H9 (cell line): ENCODE results near the gene PSAPL1. TPM values are rescaled to one million over a fixed set of nuclear protein-coding genes. Genes with fewer than 3 reads are reported as not detected.

Experiments
- DNase-seq: peaks from one replicate; pipeline ENCODE4 v3.0.0-alpha.2; 2017
- H2AFZ ChIP-seq: one replicate; pipeline ENCODE4 v1.6.1; 2013; ENCODE audit warnings: mild to moderate bottlenecking, low read length, control low read depth, moderate library complexity
- H2AK5ac ChIP-seq: 2 replicates; pipeline ENCODE4 v1.6.1; 2013; ENCODE audit warnings: low read length, control low read depth, mixed read lengths; ENCODE audit not compliant: insufficient read length
- H2BK120ac ChIP-seq: one replicate; pipeline ENCODE4 v1.6.1; 2013; ENCODE audit warnings: low read depth, mild to moderate bottlenecking, low read length, control low read depth, inconsistent platforms; ENCODE audit not compliant: poor library complexity, severe bottlenecking
- H2BK12ac ChIP-seq: 2 replicates; pipeline ENCODE4 v1.6.1; 2013; ENCODE audit warnings: low read length, control low read depth, mixed read lengths, low read depth; ENCODE audit not compliant: insufficient read length
- H2BK15ac ChIP-seq: 2 replicates; pipeline ENCODE4 v1.6.1; 2013; ENCODE audit warnings: low read depth, low read length, control low read depth
- H2BK20ac ChIP-seq: one replicate; pipeline ENCODE4 v1.6.1; 2013; ENCODE audit warnings: low read depth, mild to moderate bottlenecking, low read length, control low read depth, inconsistent platforms; ENCODE audit not compliant: poor library complexity, severe bottlenecking
- H2BK5ac ChIP-seq: 2 replicates; pipeline ENCODE4 v1.6.1; 2013; ENCODE audit warnings: low read length, control low read depth, mixed read lengths; ENCODE audit not compliant: insufficient read length
- H3K14ac ChIP-seq: 2 replicates; pipeline ENCODE4 v1.6.1; 2013; ENCODE audit warnings: low read length, control low read depth; ENCODE audit not compliant: insufficient read depth
- H3K18ac ChIP-seq: 2 replicates; pipeline ENCODE4 v1.6.1; 2013; ENCODE audit warnings: low read depth, mild to moderate bottlenecking, mixed read lengths, low read length, control low read depth; ENCODE audit not compliant: insufficient read length
- H3K23ac ChIP-seq: 2 replicates; pipeline ENCODE4 v1.6.1; 2013; ENCODE audit warnings: low read length, control low read depth, mixed read lengths, low read depth; ENCODE audit not compliant: insufficient read length
- H3K23me2 ChIP-seq: 2 replicates; pipeline ENCODE4 v1.6.1; 2013; ENCODE audit warnings: low read depth, mild to moderate bottlenecking, mixed read lengths, low read length, control low read depth; ENCODE audit not compliant: insufficient read length, poor library complexity, severe bottlenecking
- H3K27ac ChIP-seq: 2 replicates; pipeline ENCODE4 v1.5.1; 2013; ENCODE audit warnings: low read length, control low read depth, mixed read lengths, low read depth; ENCODE audit not compliant: insufficient read length
- H3K27me3 ChIP-seq: 2 replicates; pipeline ENCODE4 v1.6.1; 2013; ENCODE audit warnings: low read length, control low read depth, inconsistent platforms; ENCODE audit not compliant: insufficient read depth
- H3K4ac ChIP-seq: 2 replicates; pipeline ENCODE4 v1.6.1; 2013; ENCODE audit warnings: low read depth, mild to moderate bottlenecking, control low read depth, inconsistent platforms, low read length, moderate library complexity
- H3K4me1 ChIP-seq: 2 replicates; pipeline ENCODE4 v1.6.1; 2013; ENCODE audit warnings: low read length, control low read depth, inconsistent platforms; ENCODE audit not compliant: insufficient read depth
- H3K4me2 ChIP-seq: 2 replicates; pipeline ENCODE4 v1.6.1; 2013; ENCODE audit warnings: low read length, control low read depth, mixed read lengths; ENCODE audit not compliant: insufficient read length, insufficient read depth
- H3K56ac ChIP-seq: 2 replicates; pipeline ENCODE4 v1.6.1; 2013; ENCODE audit warnings: low read depth, mild to moderate bottlenecking, mixed read lengths, low read length, control low read depth; ENCODE audit not compliant: insufficient read length
- H3K79me1 ChIP-seq: 2 replicates; pipeline ENCODE4 v1.6.1; 2013; ENCODE audit warnings: low read depth, mild to moderate bottlenecking, moderate library complexity, low read length, control low read depth, inconsistent platforms; ENCODE audit not compliant: insufficient read depth, poor library complexity, severe bottlenecking
- H3K79me2 ChIP-seq: 2 replicates; pipeline ENCODE4 v1.6.1; 2013; ENCODE audit warnings: low read length, control low read depth, inconsistent platforms; ENCODE audit not compliant: insufficient read depth
- H3K9ac ChIP-seq: 2 replicates; pipeline ENCODE4 v1.6.1; 2013; ENCODE audit warnings: low read length, control low read depth, mixed read lengths; ENCODE audit not compliant: insufficient read length; ENCODE audit errors: extremely low read depth
- H3K9me3 ChIP-seq: one replicate; pipeline ENCODE4 v1.6.1; 2013; ENCODE audit warnings: low read depth, low read length, inconsistent platforms; ENCODE audit not compliant: control insufficient read depth
- H3T11ph ChIP-seq: one replicate; pipeline ENCODE4 v1.6.1; 2013; ENCODE audit warnings: mild to moderate bottlenecking, low read length, control low read depth, inconsistent platforms
- H4K20me1 ChIP-seq: one replicate; pipeline ENCODE4 v1.6.1; 2013; ENCODE audit not compliant: control insufficient read depth, insufficient read length, insufficient read depth
- H4K5ac ChIP-seq: 2 replicates; pipeline ENCODE4 v1.6.1; 2013; ENCODE audit warnings: low read depth, mild to moderate bottlenecking, mixed read lengths, low read length, control low read depth; ENCODE audit not compliant: insufficient read length
- H4K8ac ChIP-seq: replicated peaks from 2 replicates; pipeline ENCODE4 v1.6.1; 2013; ENCODE audit warnings: low read length, control low read depth, mixed read lengths, low read depth; ENCODE audit not compliant: insufficient read length
- H4K91ac ChIP-seq: 2 replicates; pipeline ENCODE4 v1.6.1; 2013; ENCODE audit warnings: low read depth, mild to moderate bottlenecking, moderate library complexity, mixed read lengths, low read length, control low read depth; ENCODE audit not compliant: insufficient read length
- H3K27ac Mint-ChIP-seq, 3 experiments: 2 replicates in 2 of 3; 3 replicates in 1 of 3; pipeline ENCODE4 v1.8.0; 2020 to 2021; ENCODE audit warnings: mixed read lengths in 3 of 3, mild to moderate bottlenecking in 1 of 3, moderate library complexity in 1 of 3
- H3K27me3 Mint-ChIP-seq: 2 replicates; pipeline ENCODE4 v1.8.0; 2021; ENCODE audit warnings: low read depth, mild to moderate bottlenecking, moderate library complexity, mixed read lengths
- H3K36me3 Mint-ChIP-seq, 3 experiments: 2 replicates in 2 of 3; 3 replicates in 1 of 3; pipeline ENCODE4 v1.8.0; 2020 to 2021; ENCODE audit warnings: low read depth in 3 of 3, mixed read lengths in 3 of 3; ENCODE audit not compliant: insufficient read depth in 1 of 3
- H3K4me1 Mint-ChIP-seq, 2 experiments: 2 replicates each; pipeline ENCODE4 v1.8.0; 2020; ENCODE audit warnings: mixed read lengths in 2 of 2
- H3K4me3 Mint-ChIP-seq, 2 experiments: 2 replicates in 1 of 2; 3 replicates in 1 of 2; pipeline ENCODE4 v1.8.0; 2020 to 2021; ENCODE audit warnings: mild to moderate bottlenecking in 2 of 2, mixed read lengths in 2 of 2, moderate library complexity in 1 of 2
- H3K9me3 Mint-ChIP-seq, 2 experiments: 2 replicates in 1 of 2; 3 replicates in 1 of 2; pipeline ENCODE4 v1.8.0; 2020; ENCODE audit warnings: mild to moderate bottlenecking in 2 of 2, mixed read lengths in 2 of 2, moderate library complexity in 1 of 2
- CTCF ChIP-seq: fragments of 200-600 bp; sonication (generic); conservative IDR thresholded peaks from 3 replicates; pipeline ENCODE4 v1.8.0; 2021; ENCODE audit warnings: antibody characterized with exemption, mild to moderate bottlenecking
- WGBS: extraction: QIAGEN DNeasy Blood & Tissue Kit; methylation state at CpG from one replicate; pipeline ENCODE4 v1.1.7; 2013; ENCODE audit warnings: missing lambda C conversion rate, low lambda C conversion rate, mixed read lengths; ENCODE audit not compliant: insufficient read length; ENCODE audit errors: extremely low coverage; 5-methylcytosine and 5-hydroxymethylcytosine counted together
- total RNA-seq: library from RNA; stranded (reverse); gene quantifications from 2 replicates; pipeline ENCODE4 v1.2.1, GENCODE V29; 2021

PSAPL1 gene
- total RNA-seq, 1 experiment from 2014 or later: 0.04 TPM

GRCh38 chr4:7411491-7411890 is 23.2 kb downstream of the PSAPL1 start:
- Histone ChIP-seq H3K9me3 (no peaks in the 10 kb centered on the region), H2BK12ac (no peak overlapping the region), H3K23me2 (no peaks in the 10 kb centered on the region), H2BK15ac (no peak overlapping the region), H2BK120ac (no peak overlapping the region), H3T11ph (no peak overlapping the region), H3K23ac (no peak overlapping the region), H2AFZ (no peak overlapping the region), H3K79me1 (no peaks in the 10 kb centered on the region), H3K4ac (no peak overlapping the region), H3K56ac (no peak overlapping the region), H4K91ac (no peak overlapping the region), H3K27ac (no peak overlapping the region), H4K8ac (no peak overlapping the region), H3K4me2 (no peak overlapping the region), H3K9ac (no peak overlapping the region), H2AK5ac (no peak overlapping the region), H2BK5ac (no peak overlapping the region), H3K79me2 (no peaks in the 10 kb centered on the region), H4K20me1 (no peaks in the 10 kb centered on the region), H3K18ac (no peak overlapping the region), H3K4me1 (no peaks in the 10 kb centered on the region), H2BK20ac (no peak overlapping the region), H3K14ac (no peak overlapping the region), H3K27me3 (peaks cover 37% of the 10 kb centered on the region), H4K5ac (no peak overlapping the region)
- Mint-ChIP-seq H3K9me3 (peaks cover 13% of the 10 kb centered on the region in 2 experiments), H3K4me3 (no peak overlapping the region), H3K27ac (no peak overlapping the region), H3K36me3 (peaks cover 0 to 8% (median 0%) of the 10 kb centered on the region in 3 experiments; a peak in 1 of 7 replicates), H3K4me1 (peaks cover 28 to 33% of the 10 kb centered on the region in 2 experiments), H3K27me3 (peaks cover 96% of the 10 kb centered on the region)
- TF ChIP-seq CTCF: no peak
- DNase-seq: no peak
- WGBS: no CpG with 5 or more reads among the region's 1 CpG
